Spinal cord (tissue), 10 donors: ENCODE data around the gene PTS. TPM values are rescaled to one million over a fixed set of nuclear protein-coding genes. Genes with fewer than 3 reads are reported as not detected.
"Not testable (repeated sequence)": the region's sequence is repeated elsewhere in the genome, so short reads cannot be mapped to it uniquely, and the experiment has no call there.

ENCODE experiments used
- DNase-seq, 6 donors: peaks; one replicate each; pipeline versions ENCODE4 v3.0.0 to v3.0.0-alpha.2; 2013 to 2015; ENCODE audit warnings: low spot score in 6 of 6, low read depth in 4 of 6
- H3K27ac ChIP-seq: one replicate; pipeline ENCODE4 v1.5.1; 2013; ENCODE audit warnings: low read depth, low read length, control low read depth
- H3K27me3 ChIP-seq: one replicate; pipeline ENCODE4 v1.6.1; 2013; ENCODE audit warnings: low read length; ENCODE audit not compliant: control insufficient read depth, insufficient read depth
- H3K36me3 ChIP-seq: one replicate; pipeline ENCODE4 v1.6.1; 2013; ENCODE audit warnings: low read length; ENCODE audit not compliant: control insufficient read depth, insufficient read depth
- H3K4me1 ChIP-seq: one replicate; pipeline ENCODE4 v1.6.1; 2013; ENCODE audit warnings: low read length; ENCODE audit not compliant: control insufficient read depth, insufficient read depth
- H3K4me3 ChIP-seq: one replicate; pipeline ENCODE4 v1.5.1; 2013; ENCODE audit warnings: low read depth, low read length, control low read depth
- H3K9me3 ChIP-seq: one replicate; pipeline ENCODE4 v1.6.1; 2013; ENCODE audit warnings: low read length; ENCODE audit not compliant: control insufficient read depth, insufficient read depth
- whole genome bisulfite sequencing: methylation state at CpG from one replicate; pipeline ENCODE4 v1.1.5; 2013; ENCODE audit warnings: missing lambda C conversion rate; ENCODE audit not compliant: insufficient coverage; 5-methylcytosine and 5-hydroxymethylcytosine counted together
- polyA plus RNA-seq, 2 donors: library from polyadenylated mRNA; unstranded; fragments of 120-200 nt; gene quantifications; one replicate each; pipeline ENCODE4 v1.2.1, GENCODE V29; 2013; ENCODE audit not compliant: insufficient read length in 2 of 2
- total RNA-seq, 2 donors: library from RNA; depleted of rRNA in 1 of 2; stranded (reverse); fragments of 120-200 nt in 1 of 2; fragments of >200 nt in 1 of 2; gene quantifications; one replicate each; pipeline versions ENCODE4 v1.2.3 to v1.2.4, GENCODE V29; 2013 to 2014
- donor health status: healthy.

The PTS gene
- total and polyA plus RNA-seq, 4 donors, result 49.0 to 97.1 (median 73.2) TPM

- Histone ChIP-seq H3K4me3 (no peak overlapping the region), H3K27ac (no peak overlapping the region), H3K36me3 (no peaks in the 10 kb centered on the region), H3K9me3 (no peaks in the 10 kb centered on the region), H3K27me3 (no peaks in the 10 kb centered on the region), H3K4me1 (no peaks in the 10 kb centered on the region)
- WGBS, result no CpG with 5 or more reads among the region's 2 CpGs
- DNase-seq, result peak in 1 of 6 donors; percentile 77
Measured at GRCh38 chr11:112195951-112196351, 30.3 kb upstream of the PTS start.

GRCh38 chr11:112196519-112197087 lies 29.6 kb upstream of the PTS start:
- WGBS, result 94% methylated on average over 2 of the region's 2 CpGs
- no peak overlapping the region for H3K27ac ChIP-seq
- no peaks in the 10 kb centered on the region for H3K4me1 ChIP-seq
- H3K36me3 ChIP-seq, result no peaks in the 10 kb centered on the region
- no peak overlapping the region for H3K4me3 ChIP-seq
- DNase-seq, result no peak
- H3K27me3 ChIP-seq, result no peaks in the 10 kb centered on the region
- no peaks in the 10 kb centered on the region for H3K9me3 ChIP-seq

GRCh38 chr11:112199101-112199500 lies 27.1 kb upstream of the PTS start:
- H3K4me1 ChIP-seq, H3K27me3 ChIP-seq, H3K4me3 ChIP-seq, H3K27ac ChIP-seq, DNase-seq, H3K36me3 ChIP-seq, H3K9me3 ChIP-seq: not testable (repeated sequence)
- WGBS, result no CpG with 5 or more reads among the region's 4 CpGs

- Histone ChIP-seq H3K36me3 (no peaks in the 10 kb centered on the region), H3K4me1 (no peaks in the 10 kb centered on the region), H3K4me3 (no peak overlapping the region), H3K27me3 (no peaks in the 10 kb centered on the region), H3K27ac (no peak overlapping the region), H3K9me3 (no peaks in the 10 kb centered on the region)
- no peak for DNase-seq
- WGBS, result no CpG with 5 or more reads among the region's 2 CpGs
Measured at GRCh38 chr11:112200252-112200651, 26.0 kb upstream of the PTS start.

- Histone ChIP-seq H3K36me3 (no peaks in the 10 kb centered on the region), H3K27ac (no peak overlapping the region), H3K9me3 (no peaks in the 10 kb centered on the region), H3K4me1 (no peaks in the 10 kb centered on the region), H3K27me3 (no peaks in the 10 kb centered on the region), H3K4me3 (no peak overlapping the region)
- no peak for DNase-seq
- 96% methylated on average over 23 of the region's 23 CpGs for WGBS
Measured at GRCh38 chr11:112206071-112206470, 20.2 kb upstream of the PTS start.

GRCh38 chr11:112210890-112211289 lies 15.3 kb upstream of the PTS start:
- H3K36me3 ChIP-seq, result no peaks in the 10 kb centered on the region
- H3K27ac ChIP-seq, result no peak overlapping the region
- no peaks in the 10 kb centered on the region for H3K9me3 ChIP-seq
- H3K4me3 ChIP-seq, result no peak overlapping the region
- no CpG with 5 or more reads among the region's 1 CpG for WGBS
- H3K27me3 ChIP-seq, result no peaks in the 10 kb centered on the region
- no peaks in the 10 kb centered on the region for H3K4me1 ChIP-seq
- DNase-seq, result no peak

GRCh38 chr11:112211536-112211935 lies 14.7 kb upstream of the PTS start:
- Histone ChIP-seq H3K27ac (no peak overlapping the region), H3K9me3 (no peaks in the 10 kb centered on the region), H3K27me3 (no peaks in the 10 kb centered on the region), H3K36me3 (no peaks in the 10 kb centered on the region), H3K4me3 (no peak overlapping the region), H3K4me1 (no peaks in the 10 kb centered on the region)
- WGBS, result no CpG with 5 or more reads among the region's 2 CpGs
- DNase-seq, result no peak

- no peaks in the 10 kb centered on the region for H3K9me3 ChIP-seq
- no CpG with 5 or more reads among the region's 3 CpGs for WGBS
Measured at GRCh38 chr11:112212290-112212689, 13.9 kb upstream of the PTS start.

GRCh38 chr11:112212710-112213109 lies 13.5 kb upstream of the PTS start:
- no peak overlapping the region for H3K4me3 ChIP-seq
- no peaks in the 10 kb centered on the region for H3K36me3 ChIP-seq
- no peak overlapping the region for H3K27ac ChIP-seq
- DNase-seq, result no peak
- H3K4me1 ChIP-seq, result no peaks in the 10 kb centered on the region
- no peaks in the 10 kb centered on the region for H3K9me3 ChIP-seq
- H3K27me3 ChIP-seq, result no peaks in the 10 kb centered on the region

More at GRCh38 chr11:112212290-112212689, 13.9 kb upstream of the PTS start:
- DNase-seq, result no peak
- Histone ChIP-seq H3K4me1 (no peaks in the 10 kb centered on the region), H3K36me3 (no peaks in the 10 kb centered on the region), H3K27me3 (no peaks in the 10 kb centered on the region), H3K4me3 (no peak overlapping the region), H3K27ac (no peak overlapping the region)

- no peaks in the 10 kb centered on the region for H3K9me3 ChIP-seq
- WGBS, result no CpG with 5 or more reads among the region's 4 CpGs
- DNase-seq, result no peak
- H3K27me3 ChIP-seq, result no peaks in the 10 kb centered on the region
- no peaks in the 10 kb centered on the region for H3K36me3 ChIP-seq
- no peak overlapping the region for H3K27ac ChIP-seq
- no peak overlapping the region for H3K4me3 ChIP-seq
- no peaks in the 10 kb centered on the region for H3K4me1 ChIP-seq
Measured at GRCh38 chr11:112213753-112214152, 12.5 kb upstream of the PTS start.
